ENCODE data around the gene PWWP2B.

DNA sequence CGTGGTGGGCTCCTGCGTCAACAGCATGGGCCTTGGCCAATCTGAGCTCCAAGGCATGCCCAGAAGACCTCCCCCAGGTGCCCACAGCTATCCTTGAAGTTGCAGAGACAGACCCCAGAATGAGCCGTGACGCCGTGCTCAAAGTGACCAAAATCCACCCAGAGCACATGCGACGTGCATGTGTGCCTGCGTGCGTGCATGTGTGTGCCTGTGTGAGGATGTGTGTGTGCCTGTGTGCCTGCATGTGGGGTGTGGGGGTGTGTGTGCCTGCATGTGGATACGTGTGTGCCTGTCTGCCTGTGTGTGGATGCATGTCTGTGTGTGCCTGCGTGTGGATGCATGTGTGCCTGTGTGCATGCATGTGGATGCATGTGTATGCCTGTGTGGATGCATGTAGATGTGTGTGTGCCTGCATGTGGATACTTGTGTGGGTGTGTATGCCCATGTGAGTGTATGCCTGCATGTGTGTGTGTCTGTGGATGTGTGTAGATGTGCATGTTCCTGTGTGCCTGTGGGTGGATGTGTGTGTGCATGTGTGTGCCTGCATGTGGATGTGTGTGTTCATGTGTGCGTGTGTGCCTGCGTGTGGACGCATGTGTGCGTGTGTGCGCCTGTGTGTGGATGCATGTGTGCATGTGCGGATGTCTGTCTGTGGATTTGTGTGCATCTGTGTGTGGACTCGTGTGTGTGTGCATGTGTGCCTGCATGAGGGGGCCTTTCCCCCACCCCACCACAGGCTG lies 42.6 kb downstream of the PWWP2B start:
- no peak for TF ChIP-seq POLR2A (IDR thresholded peaks at IDR 0.05; ENCODE audit: low read depth)
- no peak for TF ChIP-seq EP300 (IDR thresholded peaks at IDR 0.05)
- TF ChIP-seq, protein P1, sequence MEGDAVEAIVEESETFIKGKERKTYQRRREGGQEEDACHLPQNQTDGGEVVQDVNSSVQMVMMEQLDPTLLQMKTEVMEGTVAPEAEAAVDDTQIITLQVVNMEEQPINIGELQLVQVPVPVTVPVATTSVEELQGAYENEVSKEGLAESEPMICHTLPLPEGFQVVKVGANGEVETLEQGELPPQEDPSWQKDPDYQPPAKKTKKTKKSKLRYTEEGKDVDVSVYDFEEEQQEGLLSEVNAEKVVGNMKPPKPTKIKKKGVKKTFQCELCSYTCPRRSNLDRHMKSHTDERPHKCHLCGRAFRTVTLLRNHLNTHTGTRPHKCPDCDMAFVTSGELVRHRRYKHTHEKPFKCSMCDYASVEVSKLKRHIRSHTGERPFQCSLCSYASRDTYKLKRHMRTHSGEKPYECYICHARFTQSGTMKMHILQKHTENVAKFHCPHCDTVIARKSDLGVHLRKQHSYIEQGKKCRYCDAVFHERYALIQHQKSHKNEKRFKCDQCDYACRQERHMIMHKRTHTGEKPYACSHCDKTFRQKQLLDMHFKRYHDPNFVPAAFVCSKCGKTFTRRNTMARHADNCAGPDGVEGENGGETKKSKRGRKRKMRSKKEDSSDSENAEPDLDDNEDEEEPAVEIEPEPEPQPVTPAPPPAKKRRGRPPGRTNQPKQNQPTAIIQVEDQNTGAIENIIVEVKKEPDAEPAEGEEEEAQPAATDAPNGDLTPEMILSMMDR (IDR thresholded peaks at IDR 0.05) = no peak
- no peak for TF ChIP-seq POLR2AphosphoS5 (IDR thresholded peaks at IDR 0.05)

Measured in esophagus muscularis mucosa (tissue), 4 donors.